ENCODE results near the gene CLMN. TPM values are rescaled to one million over a fixed set of nuclear protein-coding genes. Genes with fewer than 3 reads are reported as not detected.

CLMN gene
- total and polyA plus RNA-seq, 2 donors (not counting 3 experiments of a cell fraction or from before 2014, with no cell fraction given), result 0.72 to 9.6 TPM

GRCh38 chr14:95250140-95250769 lies 69.5 kb downstream of the CLMN start:
- H3K4me1 ChIP-seq (ENCODE audit: control insufficient read depth, extremely low read depth, insufficient read depth, low read length), result peaks cover 48% of the 10 kb centered on the region
- no peak overlapping the region for H3K4me2 ChIP-seq (ENCODE audit: insufficient read depth, low read length)
- ChIA-PET POLR2A (interaction anchor here (0.8 kb wide), 1 partner anchor 67 kb away, joined by 3 read pairs; no protein-coding TSS in a partner anchor), CTCF (interaction anchor here (1.1 to 1.5 kb wide), 5 partner anchors 12 to 177 kb away, joined by 3 to 7 read pairs (median 4); no protein-coding TSS in a partner anchor)
- H3K4me3 ChIP-seq (replicated peaks in 1 of 3; ENCODE audit: insufficient read depth in 1 of 3, low read depth in 1 of 3, low read length in 3 of 3), result no peak overlapping the region
- H3K27me3 ChIP-seq (ENCODE audit: control insufficient read depth in 2 of 2, insufficient read depth in 2 of 2, low read length in 2 of 2), result no peaks in the 10 kb centered on the region
- no peak for TF ChIP-seq POLR2A (IDR thresholded peaks at IDR 0.05; ENCODE audit: low read depth, low read length)
- TF ChIP-seq POLR2AphosphoS5 (IDR thresholded peaks at IDR 0.05; ENCODE audit: insufficient read depth, low read depth, low read length), result no peak
- no peak for TF ChIP-seq FOS (IDR thresholded peaks at IDR 0.05; ENCODE audit: borderline replicate concordance, insufficient read depth, low read length)
- no peak for TF ChIP-seq JUN (IDR thresholded peaks at IDR 0.05; ENCODE audit: borderline replicate concordance, insufficient read depth, insufficient read length, low read depth)
- TF ChIP-seq CTCF (IDR thresholded peaks at IDR 0.05; ENCODE audit: extremely low read depth in 1 of 2, insufficient read depth in 1 of 2, low read depth in 1 of 2, low read length in 2 of 2), result no peak
- TF ChIP-seq EZH2 (IDR thresholded peaks at IDR 0.05; ENCODE audit: borderline replicate concordance, low read depth, low read length, severe bottlenecking), result no peak
- TF ChIP-seq GATA2 (IDR thresholded peaks at IDR 0.05; ENCODE audit: insufficient read depth, insufficient read length, low read depth, low read length), result no peak
- TF ChIP-seq MYC (IDR thresholded peaks at IDR 0.05; ENCODE audit: low read depth, low read length), result no peak
- no peak for TF ChIP-seq MAX (IDR thresholded peaks at IDR 0.05; ENCODE audit: insufficient read depth, insufficient read length)
- no peaks in the 10 kb centered on the region for H4K20me1 ChIP-seq (replicated peaks; ENCODE audit: control insufficient read depth, extremely low read depth, insufficient read depth, low read length)
- H3K27ac ChIP-seq (ENCODE audit: insufficient read depth, low read depth, low read length), result peak overlapping the region; percentile 55
- no peak overlapping the region for H3K9ac ChIP-seq (replicated peaks; ENCODE audit: extremely low read depth, insufficient read depth, low read length)
- no TSS peak for BruUV-seq (replicated peaks)
- FAIRE-seq (peak; percentile 71), DNase-seq (ENCODE audit: low read depth, low spot score) (no peak)
- intact Hi-C loops (cut with micrococcal nuclease) (no loop called here), dilution Hi-C loops (cut with MboI; ENCODE audit: extremely low pct_ligation_motif_present, low sequenced_read_pairs) (no loop called here)
- no peaks in the 10 kb centered on the region for H3K36me3 ChIP-seq (ENCODE audit: control insufficient read depth in 2 of 2, extremely low read depth in 1 of 2, insufficient read depth in 2 of 2, low read length in 2 of 2)
- no peaks in the 10 kb centered on the region for H3K9me3 ChIP-seq (replicated peaks; ENCODE audit: control insufficient read depth, insufficient read depth, low read length)
- no peak overlapping the region for H2AFZ ChIP-seq (ENCODE audit: low read depth, low read length)
- H3K79me2 ChIP-seq (ENCODE audit: control insufficient read depth, insufficient read depth, low read length), result no peaks in the 10 kb centered on the region
- no peaks in the 10 kb centered on the region for H3K9me1 ChIP-seq (replicated peaks; ENCODE audit: control insufficient read depth, extremely low read depth, insufficient read depth, low read length)
